GM19438 (cell line): ENCODE measurements around the gene BUD23.
"Not testable (repeated sequence)": the region's sequence is repeated elsewhere in the genome, so short reads cannot be mapped to it uniquely, and the experiment has no call there.

Experiments used
- ATAC-seq: cut with Tn5 transposase; IDR thresholded peaks from one replicate; pipeline ENCODE4 v1.9.1; 2021; ENCODE audit warnings: low read depth; ENCODE audit not compliant: unreplicated experiment

The BUD23 gene

DNA sequence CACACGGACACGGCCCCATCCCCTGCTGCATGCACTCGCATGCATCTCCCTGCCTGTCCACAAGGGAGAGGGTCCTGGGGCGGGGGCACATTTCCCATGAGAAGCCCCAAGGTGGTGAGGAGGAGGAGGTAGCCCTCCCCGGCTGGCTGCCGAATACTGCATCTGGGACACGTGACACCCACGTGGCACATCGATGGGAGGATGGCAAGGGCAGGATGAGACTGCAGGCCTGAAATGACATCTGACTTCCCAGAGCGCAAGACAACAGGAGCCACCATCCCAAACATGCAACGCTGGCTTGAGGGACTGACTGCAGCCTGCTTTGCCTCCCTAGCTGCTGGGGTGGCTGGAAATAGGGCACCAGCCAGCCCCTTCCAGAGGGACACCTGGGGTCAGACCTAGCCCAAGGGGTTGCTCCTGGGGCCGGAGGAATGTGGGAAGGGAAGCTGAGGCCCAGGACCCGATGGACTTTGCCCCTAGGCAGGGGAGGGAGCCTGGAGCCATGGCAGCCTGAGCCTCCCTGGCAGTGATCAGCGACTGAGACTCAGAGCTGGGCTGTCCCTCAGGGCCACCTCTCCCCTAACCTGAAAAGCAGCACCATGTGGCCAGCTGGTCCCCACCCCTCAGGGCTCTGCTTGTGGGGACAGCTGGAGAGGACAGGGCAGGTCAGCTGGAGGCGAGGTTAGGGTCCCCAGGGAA lies 16.1 kb downstream of the BUD23 start:
- no peak for ATAC-seq

DNA sequence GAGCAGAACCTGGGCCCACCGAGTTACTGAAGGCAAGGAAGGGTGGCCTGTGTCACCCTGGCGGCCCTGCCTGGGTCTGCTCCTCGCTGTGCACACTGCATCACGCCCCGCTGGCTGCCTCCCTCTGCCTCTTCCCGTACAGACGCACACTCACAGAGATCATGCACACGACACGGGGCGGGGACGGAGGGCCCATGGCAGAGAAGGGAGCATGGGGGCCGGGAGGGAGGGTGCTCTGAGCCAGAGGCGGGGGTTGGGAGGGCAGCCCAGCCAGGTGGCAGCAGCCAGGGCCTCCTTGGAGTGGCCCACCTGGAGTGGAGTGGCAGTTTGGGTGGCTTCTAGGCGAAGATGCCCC lies 16.6 kb downstream of the BUD23 start:
- ATAC-seq, result no peak

DNA sequence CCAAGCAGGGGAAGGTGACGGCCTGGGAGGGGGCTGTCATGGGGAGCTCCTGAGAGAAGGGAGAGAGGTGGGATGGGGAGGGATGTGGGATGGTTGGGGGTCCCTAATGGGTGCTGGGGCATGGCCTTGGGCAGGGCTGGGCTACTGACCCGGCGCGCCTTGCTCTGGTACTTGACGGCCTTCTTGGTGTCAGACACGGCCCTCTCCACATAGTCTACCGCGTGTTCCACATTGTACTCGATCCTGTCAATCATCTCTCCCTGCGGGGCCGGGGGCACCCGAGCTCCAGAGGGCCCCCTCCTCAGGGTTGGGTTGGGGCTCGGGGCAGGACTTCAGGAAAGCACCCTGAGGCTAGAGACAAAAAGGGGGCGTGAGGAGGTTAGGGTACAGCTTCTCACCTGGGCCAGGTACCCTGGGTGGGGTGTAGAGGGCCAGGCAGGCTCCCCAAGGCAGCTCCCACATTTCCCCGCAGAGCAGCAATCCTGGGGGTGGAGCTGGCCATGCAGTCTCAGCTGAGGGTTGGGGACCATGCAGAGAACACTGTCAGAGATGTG lies 17.3 kb downstream of the BUD23 start:
- ATAC-seq, result no peak

DNA sequence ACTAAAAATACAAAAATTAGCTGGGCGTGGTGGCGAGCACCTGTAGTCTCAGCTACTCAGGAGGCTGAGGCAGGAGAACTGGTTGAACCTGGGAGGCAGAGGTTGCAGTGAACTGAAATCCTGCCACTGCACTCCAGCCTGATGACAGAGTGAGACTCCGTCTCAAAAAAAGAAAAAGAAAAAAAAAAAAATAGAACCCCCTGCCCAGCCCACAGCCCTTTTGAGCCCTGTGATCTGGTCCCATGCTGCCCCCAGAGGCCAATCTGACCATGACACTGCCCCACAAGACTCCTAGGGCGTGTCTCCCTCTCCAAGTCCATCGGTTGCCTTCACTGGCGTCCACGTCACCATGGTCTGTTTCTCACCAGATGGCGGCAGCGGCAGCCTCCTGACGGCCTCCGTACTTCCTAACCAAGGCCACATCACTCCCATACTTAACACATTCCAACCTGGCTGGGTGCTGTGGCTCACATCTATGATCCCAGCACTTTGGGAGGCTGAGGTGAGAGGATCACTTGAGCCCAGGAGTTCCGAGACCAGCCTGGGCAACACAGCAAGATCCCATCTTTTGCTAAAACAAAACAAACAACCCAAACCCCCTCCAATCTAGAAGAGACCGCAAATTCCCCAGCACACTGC lies 18.1 kb downstream of the BUD23 start:
- no peak for ATAC-seq

DNA sequence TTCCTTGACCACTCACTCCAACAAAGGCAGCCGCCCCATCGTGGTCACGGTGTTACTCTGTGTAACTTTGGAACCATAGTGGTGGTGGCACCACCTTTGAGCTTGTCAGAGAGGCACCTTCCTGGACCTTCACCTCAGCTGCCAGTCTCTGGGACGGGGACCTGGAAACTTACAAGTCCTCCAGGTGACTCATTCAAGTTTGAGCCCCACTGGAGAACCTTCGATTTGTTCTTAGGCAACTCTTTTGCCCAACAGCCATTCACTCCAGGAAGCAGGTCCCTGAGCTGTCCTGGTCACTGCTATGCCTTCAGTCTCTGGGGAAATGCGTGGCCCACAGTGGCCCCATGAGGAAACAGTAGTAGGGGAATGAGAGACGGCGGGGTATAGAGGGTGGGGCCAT lies 18.8 kb downstream of the BUD23 start:
- no peak for ATAC-seq

DNA sequence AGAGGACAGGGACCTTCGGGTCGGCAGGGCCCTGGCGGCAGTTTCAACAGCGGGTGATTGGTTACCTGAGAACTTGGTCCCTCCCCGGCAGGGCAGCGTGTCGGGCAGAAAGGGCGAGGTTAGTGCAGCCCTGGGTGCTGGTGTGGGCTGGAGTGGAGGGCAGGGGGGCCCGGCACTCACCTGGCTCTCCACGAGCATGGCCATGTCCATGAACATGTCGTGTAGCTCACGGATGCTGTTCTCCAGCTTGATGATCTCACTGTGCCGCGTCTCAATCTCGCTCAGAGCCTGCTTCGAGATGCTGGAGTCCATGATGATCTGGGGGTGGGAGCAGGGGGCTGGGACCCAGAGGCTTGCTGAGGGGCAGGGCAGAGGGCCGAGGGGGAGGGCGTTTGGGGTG lies 19.3 kb downstream of the BUD23 start:
- no peak for ATAC-seq

DNA sequence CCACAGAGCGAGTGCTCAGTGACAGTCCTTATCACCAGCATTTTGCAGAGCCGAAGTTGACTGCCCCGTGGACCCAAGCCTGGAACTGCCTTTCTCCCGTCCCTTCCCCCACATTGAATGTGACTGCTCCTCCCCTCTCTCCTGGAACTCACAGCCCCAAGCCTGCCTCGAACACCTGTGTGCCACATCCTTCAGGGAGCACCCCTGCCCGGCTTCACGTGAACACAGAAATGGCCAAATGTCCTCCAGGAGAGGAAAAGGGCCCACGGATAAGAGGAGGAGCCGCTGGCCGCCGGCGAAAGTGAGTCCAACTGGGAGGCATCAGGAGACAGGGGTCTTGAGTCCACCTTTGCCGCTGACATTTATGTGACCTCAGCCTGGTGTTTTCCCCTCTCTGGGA lies 19.8 kb downstream of the BUD23 start:
- no peak for ATAC-seq

DNA sequence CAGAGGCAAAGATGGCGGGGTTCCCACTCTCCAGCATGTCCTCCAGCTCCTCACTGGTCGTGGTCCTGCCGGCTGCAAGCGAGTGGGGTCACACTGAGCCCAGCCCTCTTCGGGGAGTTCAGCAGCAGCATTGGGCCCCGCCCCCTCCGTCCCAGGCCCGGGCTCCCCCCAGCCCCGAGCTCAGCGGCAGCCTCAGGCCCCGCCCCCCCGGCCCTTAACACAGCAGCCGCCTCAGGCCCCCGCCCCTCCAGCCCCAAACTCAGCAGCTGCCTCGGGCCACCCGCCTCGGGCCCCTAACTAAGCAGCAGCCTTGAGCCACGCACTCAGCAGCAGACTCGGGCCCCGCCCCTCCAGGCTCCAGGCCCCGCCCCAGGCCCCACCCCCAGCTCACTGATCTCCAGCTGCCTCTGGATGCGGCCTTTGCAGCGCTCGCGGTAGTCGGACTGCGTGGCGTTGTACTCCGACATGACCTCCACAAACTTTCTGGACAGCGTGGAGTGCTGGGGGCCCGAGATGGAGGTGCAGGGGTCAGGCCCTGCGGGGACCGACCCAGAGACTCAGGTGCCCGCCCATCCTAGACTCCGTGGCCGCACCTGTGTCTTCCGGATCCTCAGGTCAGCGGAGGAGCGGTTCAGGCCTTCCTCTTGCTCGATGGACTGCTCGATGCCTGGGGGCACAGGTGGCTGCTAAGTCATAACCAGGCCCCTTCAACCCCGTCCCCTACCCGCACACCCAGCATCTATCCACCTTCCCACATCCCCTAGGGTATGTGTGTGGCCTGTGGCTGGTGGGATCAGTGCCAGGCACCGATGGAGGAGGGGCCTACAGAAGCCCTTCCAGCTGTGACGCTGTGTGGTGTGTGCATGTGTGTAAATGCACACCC lies 20.6 kb downstream of the BUD23 start:
- no peak for ATAC-seq

DNA sequence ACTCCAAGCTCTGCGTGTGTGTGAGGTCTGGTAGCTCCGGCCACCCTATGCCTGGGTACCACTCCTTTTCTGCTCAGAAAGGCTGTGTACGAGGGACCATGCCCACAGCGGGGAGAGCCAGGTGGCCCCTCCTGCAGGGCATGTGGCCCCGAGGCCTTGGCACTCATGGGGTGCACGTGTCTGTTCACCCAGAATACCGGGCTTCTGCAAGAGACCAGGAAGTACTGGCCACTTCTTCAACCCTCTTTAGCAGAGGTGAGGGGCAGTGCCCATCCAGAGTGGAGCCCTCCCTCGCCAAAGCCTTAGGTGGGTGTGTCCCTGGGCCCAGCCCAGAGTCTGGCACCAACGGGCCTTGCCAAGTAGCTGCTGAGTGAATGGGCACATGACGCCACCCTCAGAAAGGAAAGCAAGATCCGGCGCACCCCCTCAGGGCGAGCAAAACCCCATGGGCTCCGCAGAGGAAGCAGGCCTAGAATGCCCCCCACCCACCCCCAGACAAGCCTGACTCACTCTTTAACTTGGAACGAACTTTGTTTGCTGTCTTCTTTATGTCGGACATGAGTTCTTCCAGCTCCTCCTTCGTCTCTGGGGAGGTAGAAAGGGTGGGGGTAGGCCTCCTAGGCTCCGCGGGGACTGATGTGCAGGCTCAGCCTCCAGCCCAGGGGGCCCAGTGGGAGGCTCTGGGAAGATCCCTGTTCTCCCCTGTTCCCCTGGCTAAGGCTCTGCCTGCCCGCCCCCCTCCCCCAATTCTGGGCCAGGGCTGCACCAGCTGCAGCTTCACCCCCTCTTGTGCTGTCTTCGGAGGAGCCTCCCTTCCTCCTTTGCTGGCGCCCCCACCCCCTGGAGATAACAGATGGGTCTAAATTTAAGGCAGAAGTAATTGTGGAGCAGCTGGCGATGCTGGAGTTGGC lies 21.5 kb downstream of the BUD23 start:
- no peak for ATAC-seq

DNA sequence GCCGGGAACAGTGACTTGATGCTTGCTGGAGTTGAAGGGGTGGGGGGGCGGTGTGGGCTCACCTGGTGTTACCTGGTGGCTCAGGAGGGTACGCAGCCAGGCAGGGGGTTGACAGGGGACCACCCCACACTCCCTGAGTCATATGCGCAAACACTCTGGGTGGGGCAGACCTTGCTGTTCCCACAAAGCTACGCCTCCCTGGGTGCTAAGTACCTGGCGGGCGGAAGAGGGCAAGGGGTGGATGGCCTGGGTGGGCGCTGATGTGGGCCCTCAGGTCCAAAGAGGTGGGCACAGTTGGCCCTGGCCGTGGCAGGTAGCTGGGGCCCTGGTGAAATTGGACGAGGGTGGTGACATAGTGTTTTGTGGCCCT lies 22.1 kb downstream of the BUD23 start:
- no peak for ATAC-seq

DNA sequence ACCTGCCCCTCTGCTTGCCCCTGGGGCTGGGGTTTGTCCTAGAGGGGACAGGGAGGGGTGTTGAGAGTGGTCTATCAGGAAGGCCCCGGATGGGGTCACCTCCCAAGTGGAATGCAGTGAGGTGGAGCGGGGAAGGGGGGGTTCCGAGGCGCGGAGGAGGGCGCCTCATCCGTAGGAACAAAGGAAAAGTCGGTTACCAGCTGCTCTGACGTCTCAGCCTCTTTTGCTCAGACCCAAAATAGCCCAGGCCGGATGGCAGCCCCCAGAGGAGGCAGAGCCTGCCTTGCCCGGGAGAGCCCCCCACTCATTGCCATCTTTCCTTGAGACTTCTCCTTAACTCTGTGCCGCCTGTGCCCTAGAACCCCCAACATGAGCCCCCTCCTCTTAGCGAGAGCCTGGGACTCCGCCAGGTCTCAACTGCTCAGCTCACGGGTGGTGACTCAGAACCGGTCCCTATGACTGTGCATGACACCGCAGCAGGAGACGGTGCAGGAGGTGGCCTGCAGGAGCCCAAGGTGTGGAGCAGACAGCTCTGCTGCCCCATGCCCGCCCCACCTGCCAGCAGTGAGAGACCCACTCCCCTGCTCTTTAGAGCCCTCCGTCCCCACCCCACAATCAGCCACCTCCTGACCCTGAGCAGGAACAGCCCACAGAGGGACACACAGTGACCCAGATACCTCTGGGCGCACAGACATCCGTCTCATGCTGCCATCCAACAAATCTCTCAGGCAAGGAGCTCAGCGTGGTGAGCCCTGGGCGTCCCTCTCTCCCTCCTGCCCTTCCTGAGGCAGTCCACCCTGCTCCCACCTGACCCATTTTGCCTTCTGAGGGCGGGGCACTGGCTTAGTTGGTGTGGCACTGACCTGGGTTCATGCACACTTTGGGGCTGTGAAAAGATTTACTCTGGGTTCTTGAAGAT lies 23.0 kb downstream of the BUD23 start:
- ATAC-seq, result no peak

DNA sequence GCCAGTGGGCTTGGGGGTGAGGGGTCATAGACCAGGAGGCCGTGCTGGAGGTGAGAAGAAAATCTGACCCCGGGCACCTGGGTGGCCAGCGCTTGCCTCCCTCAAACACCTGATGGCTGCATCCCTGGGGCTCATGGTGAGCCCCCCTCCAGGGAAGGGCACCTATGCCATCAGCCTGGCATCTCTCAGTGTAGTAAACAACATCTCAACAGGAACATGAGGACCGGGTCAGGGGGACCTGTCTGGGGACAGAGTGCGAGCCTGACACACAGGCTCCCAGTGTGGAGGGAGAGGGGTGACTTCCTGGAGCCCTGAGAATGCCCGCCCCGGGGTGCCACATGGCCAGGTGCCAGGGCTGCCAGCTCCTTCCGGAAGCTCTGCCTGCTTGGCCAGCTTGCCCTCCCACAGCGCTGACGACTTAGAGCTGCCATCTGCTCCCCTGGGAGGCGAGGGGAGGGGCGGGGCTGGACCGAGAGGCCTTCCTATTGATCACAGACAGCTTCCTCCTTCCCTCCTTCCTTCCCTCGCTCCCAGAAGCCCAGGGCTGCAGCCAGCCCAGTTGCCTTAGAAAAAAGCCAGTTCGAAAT lies 23.7 kb downstream of the BUD23 start:
- ATAC-seq, result no peak

DNA sequence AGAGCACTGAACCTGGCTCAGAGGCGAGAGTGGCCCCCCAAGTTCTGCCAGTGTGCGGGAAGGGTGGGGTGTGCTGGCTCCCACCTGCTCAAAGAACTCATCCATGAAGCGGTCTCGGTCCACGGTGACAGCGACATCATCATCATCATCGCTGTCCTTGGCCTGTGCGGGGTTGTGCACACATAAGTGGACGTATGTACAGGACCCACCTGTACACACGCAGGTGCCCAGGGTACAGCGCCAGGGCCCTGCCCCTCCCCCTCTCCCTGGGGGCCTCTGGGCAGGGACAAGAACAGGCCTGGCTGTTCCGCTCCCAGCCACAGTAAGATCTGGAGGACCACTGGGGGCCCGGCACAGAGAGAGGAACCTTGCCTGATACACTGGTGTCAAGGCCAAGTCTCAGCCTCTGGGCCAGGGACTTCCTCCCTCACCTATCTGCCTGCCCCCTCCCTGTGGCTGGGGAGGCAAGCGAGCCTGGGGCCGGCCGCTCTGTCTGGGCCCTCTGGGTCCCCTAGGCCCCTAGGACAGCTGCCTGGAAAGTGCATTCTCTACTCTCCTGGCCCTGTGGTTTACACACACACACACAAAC lies 25.7 kb downstream of the BUD23 start:
- ATAC-seq, result no peak

DNA sequence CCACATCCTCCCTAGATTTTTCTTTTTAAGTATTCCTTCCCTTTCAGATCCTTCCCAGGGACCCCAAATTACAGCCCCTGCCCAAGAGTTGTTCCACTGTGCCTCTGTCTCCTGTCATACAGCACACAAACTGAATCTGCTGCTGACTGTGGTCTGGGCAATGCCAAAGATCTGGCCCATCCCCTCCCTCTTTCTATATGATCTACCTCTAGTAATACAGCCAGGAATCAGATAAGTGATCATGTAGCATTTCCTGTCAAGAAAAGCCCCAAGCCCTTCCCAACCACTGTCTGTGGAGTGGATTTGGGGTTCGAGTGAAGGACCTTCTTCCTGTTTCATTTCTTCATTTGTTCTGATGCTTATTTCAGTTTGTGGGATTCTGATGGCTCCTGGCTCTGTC lies 29.4 kb downstream of the BUD23 start:
- no peak for ATAC-seq

DNA sequence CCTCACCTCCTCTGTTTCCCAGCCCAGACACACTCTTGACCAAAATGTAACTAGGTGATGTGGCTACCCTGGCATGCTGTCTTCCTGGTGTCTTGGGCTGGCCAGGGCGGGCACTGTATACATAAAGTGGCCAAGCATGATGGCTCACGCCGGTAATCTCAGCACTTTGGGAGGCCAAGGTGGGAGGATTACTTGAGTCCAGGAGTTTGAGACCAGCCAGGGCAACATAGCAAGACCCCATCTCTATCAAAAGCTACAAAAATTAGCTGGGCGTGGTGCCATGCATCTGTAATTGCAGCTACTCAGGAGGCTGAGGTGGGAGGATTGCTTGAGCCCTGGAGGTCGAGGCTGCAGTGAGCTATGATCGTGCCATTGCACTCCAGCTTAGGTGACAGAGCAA lies 29.9 kb downstream of the BUD23 start:
- not testable (repeated sequence) for ATAC-seq

DNA sequence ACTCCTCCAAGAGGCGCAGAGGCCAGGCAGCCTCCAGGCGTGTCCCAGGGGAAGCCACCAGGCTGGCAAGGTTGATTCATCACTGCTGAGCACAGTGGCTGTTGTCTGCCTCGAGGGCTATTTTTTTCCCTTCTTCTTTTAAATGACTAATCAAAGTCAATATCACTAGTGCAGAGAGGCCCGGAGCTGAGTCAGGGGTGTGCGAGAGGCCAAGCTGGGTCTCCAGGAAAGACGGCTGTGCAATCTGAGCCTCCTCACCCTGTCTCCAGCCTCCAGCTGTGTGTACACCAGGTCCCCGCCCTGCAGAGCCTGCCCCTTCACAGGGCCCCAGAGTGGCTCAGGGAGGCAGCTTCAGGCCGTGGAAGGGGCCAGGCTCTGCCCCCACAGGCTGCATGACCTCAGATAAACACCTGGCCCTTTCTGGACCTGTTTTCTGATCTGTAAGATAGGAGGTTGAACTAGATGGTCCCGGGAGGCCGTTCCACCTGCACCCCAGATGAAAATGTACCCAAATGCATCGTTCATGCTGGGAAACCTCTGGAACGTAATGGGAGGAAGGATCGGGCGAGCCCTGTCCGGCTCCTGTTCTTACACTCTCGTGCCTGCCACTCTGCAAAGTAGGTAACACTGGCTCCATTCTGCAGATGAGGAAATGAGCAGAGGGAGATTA lies 32.4 kb downstream of the BUD23 start:
- ATAC-seq, result no peak

DNA sequence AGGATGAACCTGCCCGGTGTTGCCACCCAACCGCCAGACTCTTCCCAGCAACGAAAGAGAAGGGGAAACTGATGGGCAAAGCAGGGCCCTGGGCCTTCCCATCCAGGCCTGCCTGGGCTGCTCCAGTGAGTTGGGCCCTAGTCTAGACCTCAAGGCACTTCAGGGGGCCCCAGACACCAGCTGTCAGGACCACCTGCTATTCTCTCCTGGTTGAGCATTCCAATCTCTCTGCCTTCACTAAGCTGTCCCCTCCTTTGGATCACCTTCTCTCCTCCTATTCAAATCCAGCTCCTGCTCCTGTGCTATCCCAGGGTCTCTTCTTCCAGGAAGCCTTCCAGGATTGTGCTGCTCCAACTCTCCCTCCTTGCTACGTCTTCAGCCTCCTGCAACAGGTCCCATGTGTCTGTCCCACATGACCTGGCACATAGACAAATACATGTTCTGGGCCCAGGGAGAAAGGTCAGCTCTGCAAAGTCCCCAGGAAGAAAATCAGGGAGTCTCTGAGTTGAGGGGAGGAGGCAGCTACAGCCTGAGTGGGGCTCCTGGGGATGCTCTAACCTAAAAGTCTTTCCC lies 33.0 kb downstream of the BUD23 start:
- ATAC-seq, result no peak
